GM21825 (cell line): ENCODE data around the gene PRKAR1B.
"Not testable (repeated sequence)": the region's sequence is repeated elsewhere in the genome, so short reads cannot be mapped to it uniquely, and the experiment has no call there.

Experiments used
- ATAC-seq: cut with Tn5 transposase; IDR thresholded peaks from one replicate; pipeline ENCODE4 v1.9.1; 2021; ENCODE audit warnings: mild to moderate bottlenecking, moderate library complexity; ENCODE audit not compliant: unreplicated experiment

Gene PRKAR1B

DNA sequence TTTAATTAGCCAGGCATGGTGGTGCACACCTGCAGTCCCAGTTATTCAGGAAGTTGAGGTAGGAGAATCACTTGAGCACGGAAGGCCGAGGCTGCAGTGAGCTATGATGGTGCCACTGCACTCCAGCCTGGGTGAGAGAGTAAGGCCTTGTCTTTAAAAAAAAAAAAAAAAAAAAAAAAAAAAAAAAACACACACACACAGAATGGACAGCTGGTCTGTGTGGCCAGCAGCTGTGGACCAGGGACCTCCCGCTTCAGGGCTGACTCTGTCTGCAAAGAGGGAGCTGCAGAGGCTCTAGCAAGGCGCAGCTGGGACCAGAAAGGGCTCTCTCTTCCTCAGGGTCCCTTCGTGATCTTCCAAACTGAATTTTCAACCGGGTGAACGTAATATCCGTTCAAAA, 54.2 kb downstream of the PRKAR1B start:
- no peak for ATAC-seq

DNA sequence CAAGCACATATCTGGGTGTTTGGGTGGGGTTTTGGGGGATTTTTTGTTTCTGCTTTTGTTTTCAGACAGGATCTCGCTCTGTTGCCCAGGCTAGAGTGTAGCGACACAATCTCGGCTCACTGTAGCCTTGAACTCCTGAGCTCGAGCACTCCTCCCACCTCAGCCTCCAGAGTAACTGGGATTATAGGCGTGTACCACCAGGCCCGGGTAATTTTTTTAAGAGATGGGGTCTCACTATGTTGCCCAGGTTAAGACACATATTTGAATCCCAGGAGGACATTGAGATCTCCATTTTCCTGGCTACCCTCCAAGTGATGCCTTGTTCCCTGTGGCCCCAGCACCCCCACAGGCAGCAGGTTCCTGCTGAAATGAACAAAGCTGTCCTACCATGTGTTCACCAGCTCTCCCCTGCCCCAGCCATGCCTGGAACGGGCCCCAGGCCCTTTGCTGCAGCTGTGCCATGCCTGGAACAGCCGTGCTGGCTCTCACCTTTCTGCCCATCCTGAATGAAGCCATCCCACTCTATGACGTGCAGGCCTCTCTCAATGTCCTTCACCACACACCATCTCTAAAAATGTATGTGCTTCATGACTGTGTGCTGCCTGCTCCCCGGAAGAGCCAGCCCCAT, 55.6 kb downstream of the PRKAR1B start:
- no peak for ATAC-seq

DNA sequence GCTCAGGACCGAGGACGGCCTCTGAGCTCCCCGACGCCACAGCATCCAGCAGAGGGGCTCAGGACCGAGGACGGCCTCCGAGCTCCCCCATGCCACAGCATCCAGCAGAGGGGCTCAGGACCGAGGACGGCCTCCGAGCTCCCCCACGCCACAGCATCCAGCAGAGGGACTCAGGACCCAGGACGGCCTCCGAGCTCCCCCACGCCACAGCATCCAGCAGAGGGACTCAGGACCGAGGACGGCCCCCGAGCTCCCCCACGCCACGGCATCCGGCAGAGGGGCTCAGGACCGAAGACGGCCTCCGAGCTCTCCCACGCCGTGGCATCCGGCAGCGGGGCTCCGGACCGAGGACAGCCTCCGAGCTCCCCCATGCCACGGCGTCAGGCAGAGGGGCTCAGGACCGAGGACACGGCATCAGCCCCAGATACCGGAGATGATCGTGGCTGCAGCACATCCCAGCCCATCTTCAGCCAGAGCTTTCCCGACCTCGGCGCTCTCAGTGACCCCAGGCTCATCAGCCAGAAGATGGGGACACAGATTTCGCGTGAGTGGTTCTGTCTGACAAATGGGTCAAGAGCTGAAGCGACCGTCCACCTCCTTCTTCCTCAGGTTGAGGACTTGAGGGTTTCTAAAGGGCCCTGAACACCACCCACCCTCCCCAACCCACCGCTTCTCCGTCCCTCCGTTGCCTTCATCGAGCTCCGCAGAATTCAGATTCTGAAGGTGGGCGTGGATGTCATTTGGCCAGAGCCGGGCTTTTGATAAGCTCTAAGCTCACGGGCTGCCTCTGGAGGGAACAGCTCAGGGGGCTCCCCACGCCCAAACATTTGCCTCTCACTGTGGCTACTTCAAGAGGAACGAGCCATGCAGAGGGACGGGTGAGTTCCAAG, 56.3 kb downstream of the PRKAR1B start:
- ATAC-seq, result no peak

DNA sequence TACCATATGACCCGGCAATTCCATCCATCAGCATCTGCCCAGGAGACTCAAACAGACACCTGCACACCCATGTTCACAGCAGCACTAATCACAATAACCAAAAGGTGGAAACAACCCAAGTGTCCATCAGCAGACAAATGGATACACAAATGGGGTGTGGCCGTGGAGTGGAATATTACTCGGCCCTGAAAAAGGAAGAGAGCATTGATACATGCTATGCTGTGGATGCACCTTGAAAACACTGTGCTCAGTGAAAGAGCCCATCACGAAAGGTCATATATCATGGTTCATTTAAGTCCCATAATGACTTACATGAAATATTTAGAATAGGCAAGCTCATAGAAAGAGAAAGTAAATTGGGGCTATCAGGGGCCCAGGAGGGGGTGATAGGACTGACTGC, 58.1 kb downstream of the PRKAR1B start:
- no peak for ATAC-seq

DNA sequence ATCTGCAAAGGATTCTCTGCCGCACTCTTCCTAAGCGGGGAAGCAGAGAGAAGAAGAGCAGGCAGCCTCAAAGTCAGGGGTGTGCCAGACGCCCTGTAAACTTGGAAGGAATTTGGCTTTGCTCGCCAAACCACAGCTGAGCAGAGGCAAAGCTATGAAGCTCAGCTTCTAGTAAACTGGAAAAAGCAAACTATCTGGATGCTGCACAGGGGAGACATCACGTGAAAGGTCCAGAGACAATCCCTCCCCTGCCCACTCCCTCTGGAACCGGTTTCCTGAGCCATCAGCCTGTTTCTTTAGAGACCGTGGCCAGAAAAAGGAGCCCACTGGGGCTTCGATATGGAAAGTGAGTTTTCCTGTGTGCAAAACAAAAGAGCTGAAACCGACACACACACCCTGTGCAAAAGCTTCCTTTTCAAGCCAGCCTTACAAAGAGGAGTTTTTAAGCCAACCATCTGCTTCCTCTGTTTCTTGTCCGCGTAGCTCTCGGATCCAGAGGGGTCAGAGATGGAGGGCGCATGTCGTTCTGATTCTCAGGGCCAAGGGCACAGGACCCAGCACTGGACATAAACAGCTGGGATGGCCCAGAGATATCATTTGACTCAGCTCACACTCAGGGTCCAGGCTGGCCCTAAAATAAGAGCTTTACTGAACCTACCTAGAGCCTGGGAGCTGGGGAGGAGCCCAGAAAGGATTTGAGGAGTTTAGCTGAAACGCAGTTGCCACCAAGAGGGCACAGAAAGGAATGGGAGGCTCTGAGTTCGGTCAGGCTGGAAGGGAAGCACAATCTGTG, 58.7 kb downstream of the PRKAR1B start:
- no peak for ATAC-seq

DNA sequence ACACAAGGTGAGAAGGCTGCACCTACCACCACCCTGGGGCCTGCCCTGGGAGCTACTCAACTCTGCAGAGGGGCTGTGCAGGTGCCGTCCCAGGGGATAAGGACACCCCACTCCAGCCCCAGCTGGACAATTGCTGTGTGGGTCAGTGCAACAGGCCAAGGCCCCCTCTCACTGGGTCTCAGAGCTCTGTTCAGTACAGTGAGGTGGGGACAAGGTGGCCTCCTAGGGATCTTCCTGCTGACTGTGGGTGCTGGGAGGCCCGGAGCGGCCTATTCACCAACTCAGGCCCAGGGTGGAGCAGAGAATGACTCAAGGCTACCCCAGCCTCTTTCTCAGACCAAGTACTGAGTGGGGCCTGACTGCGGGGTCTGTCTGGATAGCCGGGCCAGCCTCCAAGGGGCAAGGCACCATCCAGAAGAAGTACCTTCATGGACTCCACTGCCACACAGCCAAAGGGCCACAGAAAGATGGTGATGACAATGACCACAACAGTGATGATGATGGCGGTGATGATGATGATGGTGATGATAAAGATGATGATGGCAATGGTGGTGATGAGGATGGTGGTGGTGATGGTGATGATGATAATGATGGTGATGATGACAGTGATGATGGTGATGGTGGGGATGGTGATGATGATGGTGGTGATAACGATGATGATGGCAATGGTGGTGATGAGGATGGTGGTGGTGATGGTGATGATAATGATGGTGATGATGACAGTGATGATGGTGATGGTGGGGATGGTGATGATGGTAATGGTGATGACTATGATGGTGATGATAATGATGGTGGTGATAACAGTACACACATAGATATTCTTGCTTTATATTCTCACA, 60.4 kb downstream of the PRKAR1B start:
- ATAC-seq, result no peak

DNA sequence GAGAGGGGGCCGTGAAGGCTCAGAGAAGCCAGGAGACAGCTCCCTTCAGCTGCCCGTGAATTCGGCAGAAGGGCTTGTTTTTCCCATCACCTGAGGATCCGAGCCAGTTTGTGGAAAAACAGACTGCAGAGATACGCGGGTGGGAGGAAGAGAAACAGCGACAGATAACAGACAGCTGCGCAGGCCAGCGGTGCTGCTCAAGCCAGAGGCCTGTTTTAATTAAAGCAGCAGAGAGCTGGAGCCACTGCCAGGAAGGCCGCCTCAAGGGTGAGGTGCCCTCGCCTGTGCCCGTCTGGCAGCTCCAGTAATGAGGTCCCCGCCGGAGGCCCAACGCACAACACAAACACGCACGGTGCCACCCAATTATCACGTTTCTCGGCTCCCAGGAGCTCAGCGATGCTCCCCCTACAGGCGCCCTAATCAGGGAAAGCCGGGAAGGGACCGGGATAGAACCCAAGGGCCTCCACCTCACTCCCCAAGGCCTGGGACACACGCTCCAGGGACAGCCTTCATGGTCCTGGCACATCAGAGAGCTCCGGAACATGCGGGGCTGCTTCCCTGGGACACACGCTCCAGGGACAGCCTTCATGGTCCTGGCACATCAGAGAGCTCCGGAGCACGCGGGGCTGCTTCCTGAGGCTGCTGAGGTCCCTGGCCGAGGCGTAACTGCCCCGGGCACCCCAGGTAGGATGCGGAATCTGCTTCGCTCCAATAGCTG, 61.2 kb downstream of the PRKAR1B start:
- no peak for ATAC-seq

DNA sequence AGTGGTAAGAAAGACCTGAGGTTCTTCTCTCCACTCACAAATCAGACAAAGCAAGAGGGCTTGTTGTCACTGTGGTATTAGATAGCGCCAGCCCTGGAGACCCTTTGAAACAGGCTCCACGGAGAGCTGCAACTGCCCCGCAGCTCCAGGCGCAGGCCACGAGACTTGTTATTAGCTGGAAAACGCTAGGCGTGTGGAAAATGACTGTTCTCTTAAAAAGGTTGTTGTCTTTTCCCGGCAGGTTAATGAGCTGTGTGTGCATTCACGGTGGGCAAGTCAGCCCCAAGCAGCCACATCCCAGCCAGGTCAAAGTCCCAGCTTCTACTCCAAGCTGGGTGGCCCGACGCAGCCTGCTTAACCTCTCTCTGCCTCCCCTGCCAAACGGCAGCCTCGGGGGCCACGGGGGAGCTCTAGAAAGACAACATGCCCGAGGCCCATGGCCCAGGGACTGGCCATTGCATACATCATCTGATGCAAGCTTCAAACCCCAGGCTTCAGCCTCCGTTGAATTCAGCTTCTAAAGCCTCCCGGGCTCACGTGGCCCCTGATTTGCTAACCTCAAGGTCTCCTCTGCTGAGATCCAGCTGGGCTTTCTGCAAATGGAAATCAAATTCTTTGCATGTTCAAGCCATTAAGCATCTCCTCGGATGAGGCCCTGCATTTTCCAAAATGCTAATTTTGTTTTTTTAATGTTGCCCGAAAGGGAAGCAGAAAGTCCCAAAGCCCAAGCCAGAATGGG, 61.9 kb downstream of the PRKAR1B start:
- no peak for ATAC-seq

DNA sequence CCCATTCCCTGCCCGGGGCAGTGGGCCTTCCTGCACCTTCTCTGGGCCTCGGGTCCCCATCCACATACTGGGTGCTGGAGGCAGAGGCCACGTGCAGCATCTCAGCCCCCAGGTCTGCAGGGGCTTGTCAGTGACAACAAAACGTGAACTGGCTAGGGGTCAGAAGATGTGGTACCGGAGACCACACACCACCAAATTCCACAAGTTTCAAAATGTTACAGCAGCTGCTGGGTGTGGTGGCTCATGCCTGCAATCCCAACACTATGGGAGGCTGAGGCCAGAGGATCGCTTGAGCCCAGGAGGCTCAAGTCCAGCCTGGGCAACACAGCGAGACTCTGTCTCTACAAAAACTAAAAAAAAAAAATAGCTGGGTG, 62.7 kb downstream of the PRKAR1B start:
- no peak for ATAC-seq

DNA sequence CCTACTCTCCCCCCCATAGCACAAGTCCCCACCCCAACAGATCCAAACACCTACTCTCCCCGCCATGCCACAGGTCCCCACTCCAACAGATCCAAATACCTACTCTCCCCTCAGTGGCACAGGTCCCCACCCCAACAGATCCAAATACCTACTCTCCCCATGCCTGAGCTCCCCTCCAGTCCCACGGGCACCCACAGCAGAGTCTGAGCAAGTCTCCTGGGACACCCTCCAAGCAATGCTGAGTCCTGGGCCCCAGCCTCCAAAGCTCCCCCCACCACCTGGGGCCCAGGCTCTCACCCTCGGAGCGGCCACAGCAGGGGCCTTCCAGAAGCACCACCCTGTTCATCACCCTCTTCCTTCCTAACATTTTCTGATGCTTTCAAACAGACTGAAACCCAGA, 64.5 kb downstream of the PRKAR1B start:
- ATAC-seq, result no peak

DNA sequence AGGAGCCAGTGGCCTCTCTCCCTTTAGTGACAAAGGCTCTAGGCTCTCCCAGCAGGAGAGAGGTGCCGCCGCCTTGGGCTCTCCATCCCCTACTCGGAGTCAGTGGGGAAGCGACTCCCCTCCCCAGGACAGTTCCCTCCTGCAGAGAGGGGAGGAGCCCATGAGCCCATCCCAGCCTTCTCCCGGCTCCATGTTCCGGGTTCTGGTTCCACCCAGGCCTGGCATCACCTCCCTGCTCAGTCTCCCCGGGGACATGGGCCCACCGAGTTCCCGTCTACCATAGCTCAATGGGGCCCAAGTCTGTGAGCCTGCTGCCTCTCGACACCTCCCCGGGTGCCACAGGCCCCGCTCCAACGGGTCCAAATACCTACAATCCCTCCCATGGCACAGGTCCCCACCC, 67.1 kb downstream of the PRKAR1B start:
- no peak for ATAC-seq

DNA sequence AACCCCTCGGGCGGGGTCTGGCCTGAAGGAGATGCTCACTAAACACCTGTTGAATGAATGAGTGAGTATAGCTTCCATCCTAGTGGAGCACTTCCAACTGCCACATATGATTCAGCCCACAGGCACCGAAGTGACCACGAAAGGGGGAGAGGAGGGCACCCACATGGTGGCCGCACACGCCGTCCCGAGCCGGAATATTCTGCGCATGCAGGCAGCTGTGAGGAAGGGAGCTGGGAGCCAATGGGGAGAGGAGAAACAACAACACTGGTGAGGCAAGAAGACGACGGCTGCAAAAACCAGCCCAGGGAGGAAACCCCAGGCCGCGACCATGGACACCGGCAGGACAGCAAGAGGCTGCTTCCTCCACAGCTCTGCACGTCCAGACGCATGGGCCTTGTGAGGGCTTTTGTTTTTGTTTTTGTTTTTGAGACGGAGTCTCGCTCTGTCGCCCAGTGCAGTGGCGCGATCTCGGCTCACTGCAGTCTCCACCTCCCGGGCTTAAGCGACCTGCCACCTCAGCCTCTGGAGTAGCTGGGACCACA, 67.7 kb downstream of the PRKAR1B start:
- ATAC-seq, result no peak

DNA sequence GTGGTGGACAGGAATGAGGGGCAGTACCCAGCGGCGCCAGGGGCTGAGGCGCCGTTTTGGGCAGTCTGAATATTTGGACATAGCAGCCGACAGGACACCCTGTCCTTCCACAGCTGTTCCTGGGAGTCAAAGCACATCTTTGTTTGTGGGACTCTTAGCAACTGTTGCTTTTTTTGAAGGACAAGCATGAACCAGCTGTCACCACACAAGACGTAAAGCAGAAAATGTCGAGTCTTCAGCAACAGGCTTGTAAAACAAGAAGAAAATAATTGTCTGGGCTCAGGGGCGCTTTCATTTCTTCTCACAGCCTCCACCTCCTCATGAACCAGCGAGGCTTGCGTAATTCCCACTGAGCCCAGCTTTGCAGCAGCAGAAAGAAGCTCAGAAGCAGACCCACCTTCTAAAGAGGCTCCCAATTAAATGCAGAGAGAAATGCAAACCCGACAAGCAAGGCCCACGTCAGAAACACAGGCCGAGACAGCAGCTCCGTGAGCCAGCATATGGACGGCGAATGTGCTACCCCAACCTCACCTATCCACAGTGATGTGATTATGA, 69.4 kb downstream of the PRKAR1B start:
- ATAC-seq, result no peak

DNA sequence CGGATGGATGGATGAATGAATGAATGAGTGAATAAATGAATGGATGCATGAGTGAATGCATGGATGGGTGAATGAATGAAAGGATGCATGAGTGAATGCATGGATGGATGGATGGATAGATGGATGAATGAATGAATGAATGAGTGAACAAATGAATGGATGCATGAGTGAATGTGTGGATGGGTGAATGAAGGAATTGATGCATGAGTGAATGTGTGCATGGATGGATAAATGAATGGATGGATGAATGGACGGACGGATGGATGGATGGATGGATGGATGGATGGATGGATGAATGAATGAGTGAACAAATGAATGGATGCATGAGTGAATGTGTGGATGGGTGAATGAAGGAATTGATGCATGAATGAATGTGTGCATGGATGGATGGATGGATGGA, 70.1 kb downstream of the PRKAR1B start:
- ATAC-seq, result not testable (repeated sequence)

DNA sequence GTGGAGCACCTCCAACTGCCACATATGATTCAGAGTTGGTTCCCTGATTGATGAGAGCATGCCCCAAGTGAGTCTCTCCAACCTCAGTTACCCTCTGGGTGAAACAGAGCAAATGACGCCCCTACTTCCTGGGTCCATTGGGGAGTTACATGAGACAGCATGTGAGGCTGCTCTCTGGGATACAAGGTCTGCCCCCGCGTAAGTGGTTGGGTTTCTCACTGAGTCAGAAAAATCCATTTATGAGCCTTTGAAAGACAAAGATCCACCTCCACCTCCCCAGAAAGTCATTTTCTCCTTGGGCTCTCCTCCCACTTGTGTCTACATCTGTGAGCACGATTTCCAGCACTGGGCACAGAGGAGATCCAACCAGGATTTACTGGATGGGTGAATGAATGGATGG, 71.3 kb downstream of the PRKAR1B start:
- no peak for ATAC-seq

DNA sequence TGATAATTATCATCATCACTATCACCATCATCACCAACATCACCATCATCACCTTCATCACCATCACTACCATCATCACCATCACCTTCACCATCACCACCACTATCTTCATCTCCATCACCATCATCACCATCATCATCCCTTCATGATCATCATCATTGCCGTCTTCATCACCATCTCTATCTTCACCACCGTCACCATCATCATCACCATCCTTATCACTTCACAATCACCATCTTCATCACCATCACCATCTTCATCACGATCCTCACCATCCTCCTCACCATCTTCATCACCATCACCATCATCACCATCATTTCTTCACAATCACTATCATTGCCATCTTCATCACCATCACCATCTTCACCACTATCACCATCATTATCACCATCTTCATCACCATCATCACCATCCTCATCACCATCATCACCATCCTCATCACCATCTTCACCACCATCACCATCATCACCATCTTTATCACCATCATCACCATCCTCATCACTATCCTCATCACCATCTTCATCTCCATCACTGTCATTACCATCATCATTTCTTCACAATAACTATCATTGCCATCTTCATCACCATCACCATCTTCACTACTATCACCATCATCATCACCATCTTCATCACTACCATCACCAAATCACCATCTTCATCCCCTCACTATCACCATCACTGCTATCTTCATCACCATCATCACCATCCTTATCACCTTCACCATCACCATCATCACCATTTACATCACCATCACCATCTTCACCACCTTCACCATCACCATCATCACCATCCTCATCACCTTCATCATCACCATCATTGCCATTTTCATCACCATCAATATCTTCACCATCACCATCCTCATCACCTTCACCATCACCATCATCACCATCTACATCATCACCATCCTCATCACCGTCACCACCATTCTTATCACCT, 73.0 kb downstream of the PRKAR1B start:
- ATAC-seq, result no peak

DNA sequence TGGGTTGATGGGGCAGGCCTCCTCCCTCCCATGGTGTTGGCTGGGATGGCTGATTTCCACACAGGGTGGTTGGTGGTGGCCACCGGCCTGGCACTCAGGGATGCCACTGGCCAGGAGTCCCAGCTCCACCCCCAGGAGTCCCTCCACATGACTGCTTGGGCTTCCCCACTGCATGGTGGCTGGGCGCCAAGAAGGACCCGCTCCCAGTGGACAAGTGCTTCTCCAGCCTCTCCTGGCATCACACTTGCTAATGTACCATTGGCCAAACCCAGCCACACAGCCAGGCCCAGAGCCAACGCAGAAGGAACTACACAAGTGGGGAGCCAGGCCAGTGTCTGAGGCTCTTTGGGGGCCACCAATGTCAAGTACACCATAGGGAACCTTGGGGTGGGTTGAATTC, 74.2 kb downstream of the PRKAR1B start:
- no peak for ATAC-seq

DNA sequence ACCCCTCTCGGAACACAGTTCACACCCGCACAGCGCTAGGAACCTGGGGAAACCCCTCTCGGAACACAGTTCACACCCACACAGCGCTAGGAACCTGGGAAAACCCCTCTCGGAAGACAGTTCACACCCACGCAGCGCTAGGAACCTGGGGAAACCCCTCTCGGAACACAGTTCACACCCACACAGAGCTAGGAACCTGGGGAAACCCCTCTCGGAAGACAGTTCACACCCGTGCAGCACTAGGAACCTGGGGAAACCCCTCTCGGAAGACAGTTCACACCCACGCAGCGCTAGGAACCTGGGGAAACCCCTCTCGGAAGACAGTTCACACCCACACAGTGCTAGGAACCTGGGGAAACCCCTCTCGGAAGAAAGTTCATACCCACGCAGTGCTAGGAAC, 74.9 kb downstream of the PRKAR1B start:
- ATAC-seq, result not testable (repeated sequence)
